Measurements from ENCODE around the gene NFE2L3. TPM values are rescaled to one million over a fixed set of nuclear protein-coding genes. Genes with fewer than 3 reads are reported as not detected.
"Not testable (repeated sequence)": the region's sequence is repeated elsewhere in the genome, so short reads cannot be mapped to it uniquely, and the experiment has no call there.

NFE2L3 gene
- total RNA-seq, 1 donor from 2014 or later = 1.8 TPM

GRCh38 chr7:26169271-26169670 lies 17.3 kb downstream of the NFE2L3 start:
- peak; percentile 21 for ATAC-seq

GRCh38 chr7:26170663-26171062 lies 18.7 kb downstream of the NFE2L3 start:
- no peak for ATAC-seq

- ATAC-seq = no peak
Measured at GRCh38 chr7:26171601-26172000, 19.6 kb downstream of the NFE2L3 start.

GRCh38 chr7:26172048-26172447 lies 20.1 kb downstream of the NFE2L3 start:
- no peak for ATAC-seq

- ATAC-seq = not testable (repeated sequence)
Measured at GRCh38 chr7:26175903-26176302, 23.9 kb downstream of the NFE2L3 start.

- not testable (repeated sequence) for ATAC-seq
Measured at GRCh38 chr7:26176696-26177095, 24.7 kb downstream of the NFE2L3 start.

GRCh38 chr7:26177269-26177668 lies 25.3 kb downstream of the NFE2L3 start:
- ATAC-seq = not testable (repeated sequence)

- ATAC-seq = peak; percentile 61
Measured at GRCh38 chr7:26178272-26178960, 26.4 kb downstream of the NFE2L3 start.

GRCh38 chr7:26179422-26179821 lies 27.4 kb downstream of the NFE2L3 start:
- no peak for ATAC-seq

- ATAC-seq = no peak
Measured at GRCh38 chr7:26179826-26180497, 28.0 kb downstream of the NFE2L3 start.

GRCh38 chr7:26180792-26181198 lies 28.8 kb downstream of the NFE2L3 start:
- ATAC-seq = no peak

- ATAC-seq = no peak
Measured at GRCh38 chr7:26181474-26182227, 29.7 kb downstream of the NFE2L3 start.

GRCh38 chr7:26182283-26182682 lies 30.3 kb downstream of the NFE2L3 start:
- no peak for ATAC-seq

GRCh38 chr7:26182706-26183105 lies 30.7 kb downstream of the NFE2L3 start:
- no peak for ATAC-seq

- ATAC-seq = no peak
Measured at GRCh38 chr7:26183545-26184280, 31.7 kb downstream of the NFE2L3 start.

- not testable (repeated sequence) for ATAC-seq
Measured at GRCh38 chr7:26184281-26185101, 32.5 kb downstream of the NFE2L3 start.

GRCh38 chr7:26185131-26185843 lies 33.3 kb downstream of the NFE2L3 start:
- no peak for ATAC-seq

- ATAC-seq = no peak
Measured at GRCh38 chr7:26185844-26186180, 33.8 kb downstream of the NFE2L3 start.

- ATAC-seq = no peak
Measured at GRCh38 chr7:26186364-26187311, 34.6 kb downstream of the NFE2L3 start.
